ENCODE measurements around the gene MRPL58.
"Not testable (repeated sequence)": the region's sequence is repeated elsewhere in the genome, so short reads cannot be mapped to it uniquely, and the experiment has no call there.

Gene MRPL58

GRCh38 chr17:74987909-74988711 lies 24.4 kb upstream of the MRPL58 start:
- DNase-seq (ENCODE audit: low read depth): no peak

- no peak for DNase-seq (ENCODE audit: low read depth)
These were observed 21.8 kb upstream of the MRPL58 start for GRCh38 chr17:74990581-74991105.

GRCh38 chr17:74992223-74992622 lies 20.2 kb upstream of the MRPL58 start:
- DNase-seq (ENCODE audit: low read depth): no peak

GRCh38 chr17:74994440-74994839 lies 18.0 kb upstream of the MRPL58 start:
- DNase-seq (ENCODE audit: low read depth): no peak

GRCh38 chr17:74995847-74996246 lies 16.6 kb upstream of the MRPL58 start:
- DNase-seq (ENCODE audit: low read depth): no peak

- DNase-seq (ENCODE audit: low read depth): no peak
These were observed 13.7 kb upstream of the MRPL58 start for GRCh38 chr17:74998783-74999182.

- no peak for DNase-seq (ENCODE audit: low read depth)
These were observed 12.9 kb upstream of the MRPL58 start for GRCh38 chr17:74999523-74999922.

- no peak for DNase-seq (ENCODE audit: low read depth)
These were observed 10.3 kb upstream of the MRPL58 start for GRCh38 chr17:75001915-75002843.

- no peak for DNase-seq (ENCODE audit: low read depth)
These were observed 9.2 kb upstream of the MRPL58 start for GRCh38 chr17:75003070-75003956.

GRCh38 chr17:75003957-75004355 lies 8.5 kb upstream of the MRPL58 start:
- DNase-seq (ENCODE audit: low read depth): no peak

- no peak for DNase-seq (ENCODE audit: low read depth)
These were observed 8.1 kb upstream of the MRPL58 start for GRCh38 chr17:75004371-75004770.

- no peak for DNase-seq (ENCODE audit: low read depth)
These were observed 7.2 kb upstream of the MRPL58 start for GRCh38 chr17:75005291-75005690.

GRCh38 chr17:75006084-75006483 lies 6.4 kb upstream of the MRPL58 start:
- DNase-seq (ENCODE audit: low read depth): not testable (repeated sequence)

- no peak for DNase-seq (ENCODE audit: low read depth)
These were observed 5.8 kb upstream of the MRPL58 start for GRCh38 chr17:75006653-75007052.

GRCh38 chr17:75008373-75008772 lies 4.1 kb upstream of the MRPL58 start:
- no peak for DNase-seq (ENCODE audit: low read depth)

- no peak for DNase-seq (ENCODE audit: low read depth)
These were observed 3.2 kb upstream of the MRPL58 start for GRCh38 chr17:75009139-75009724.

GRCh38 chr17:75010683-75011400 lies 1.6 kb upstream of the MRPL58 start:
- DNase-seq (ENCODE audit: low read depth): no peak

GRCh38 chr17:75011401-75012095 lies 922 bp upstream of the MRPL58 start:
- DNase-seq (ENCODE audit: low read depth): no peak

GRCh38 chr17:75012096-75012345 lies 449 bp upstream of the MRPL58 start:
- DNase-seq (ENCODE audit: low read depth): no peak

GRCh38 chr17:75013092-75013559 lies 656 bp downstream of the MRPL58 start:
- DNase-seq (ENCODE audit: low read depth): no peak

All from stimulated activated CD8-positive, alpha-beta memory T cell treated with anti-CD3 and anti-CD28 coated beads, Interleukin-15, amount 100 ng/mL, for 1 hour (primary cell).